Dermis lymphatic vessel endothelial cell (primary cell): ENCODE results near the gene POLRMT. TPM values are rescaled to one million over a fixed set of nuclear protein-coding genes. Genes with fewer than 3 reads are reported as not detected.

Experiments used
- total RNA-seq: library from RNA; depleted of rRNA; stranded (reverse); fragments of >200 nt; gene quantifications from 2 replicates; pipeline ENCODE4 v1.2.1, GENCODE V29; 2014

Gene POLRMT
- total RNA-seq: 17.1 and 22.3 TPM in 2 replicates

GRCh38 chr19:633068-633785 lies at the start of gene POLRMT:
Gene POLRMT (minus strand): TSS chr19:633537. CDS start chr19:633512, 25 bp downstream.

DNA sequence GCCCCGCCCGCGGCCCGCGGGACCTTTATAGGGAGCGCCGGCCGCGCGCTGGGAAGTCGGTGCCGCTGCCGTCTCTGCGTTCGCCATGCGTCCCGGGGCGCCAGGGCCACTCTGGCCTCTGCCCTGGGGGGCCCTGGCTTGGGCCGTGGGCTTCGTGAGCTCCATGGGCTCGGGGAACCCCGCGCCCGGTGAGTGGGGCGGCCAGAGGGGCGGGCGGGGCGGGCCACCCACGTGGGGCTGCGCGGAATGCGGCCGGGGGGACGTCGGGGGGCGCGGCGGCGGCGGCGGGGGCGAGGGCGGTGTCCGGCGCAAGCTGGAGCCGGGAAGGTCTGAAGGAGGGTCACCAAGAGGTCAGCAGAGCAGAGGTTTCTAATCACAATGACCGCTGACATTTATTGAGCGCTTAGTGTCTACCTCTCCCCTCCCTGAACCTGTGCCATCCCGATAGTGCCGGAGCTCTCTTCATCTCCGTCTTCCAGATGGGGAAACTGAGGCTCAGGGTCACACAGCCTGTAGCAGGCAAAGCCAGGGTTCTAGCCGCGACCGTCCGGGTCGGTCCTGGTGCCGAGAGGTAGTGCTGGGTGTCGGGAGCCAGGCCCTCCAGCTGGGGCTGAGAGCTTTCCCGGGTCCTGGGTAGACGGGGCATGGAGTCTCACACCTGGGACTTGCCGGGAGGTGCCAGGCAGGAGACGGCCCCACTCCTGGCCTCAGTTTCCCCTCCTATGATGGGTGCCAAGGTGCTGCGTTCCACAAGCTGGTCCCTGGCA lies 43.2 kb upstream of the POLRMT start, which contains the start of gene FSTL3:
TSS of gene FSTL3 (plus strand) at position 54 of the 767 bp plus-strand sequence. CDS start at position 86, 32 bp downstream.

GRCh38 chr19:662962-663681 lies 29.8 kb upstream of the POLRMT start, which contains the start of gene RNF126:
Gene RNF126 (minus strand): TSS chr19:663214. CDS start chr19:663121, 93 bp downstream.

DNA sequence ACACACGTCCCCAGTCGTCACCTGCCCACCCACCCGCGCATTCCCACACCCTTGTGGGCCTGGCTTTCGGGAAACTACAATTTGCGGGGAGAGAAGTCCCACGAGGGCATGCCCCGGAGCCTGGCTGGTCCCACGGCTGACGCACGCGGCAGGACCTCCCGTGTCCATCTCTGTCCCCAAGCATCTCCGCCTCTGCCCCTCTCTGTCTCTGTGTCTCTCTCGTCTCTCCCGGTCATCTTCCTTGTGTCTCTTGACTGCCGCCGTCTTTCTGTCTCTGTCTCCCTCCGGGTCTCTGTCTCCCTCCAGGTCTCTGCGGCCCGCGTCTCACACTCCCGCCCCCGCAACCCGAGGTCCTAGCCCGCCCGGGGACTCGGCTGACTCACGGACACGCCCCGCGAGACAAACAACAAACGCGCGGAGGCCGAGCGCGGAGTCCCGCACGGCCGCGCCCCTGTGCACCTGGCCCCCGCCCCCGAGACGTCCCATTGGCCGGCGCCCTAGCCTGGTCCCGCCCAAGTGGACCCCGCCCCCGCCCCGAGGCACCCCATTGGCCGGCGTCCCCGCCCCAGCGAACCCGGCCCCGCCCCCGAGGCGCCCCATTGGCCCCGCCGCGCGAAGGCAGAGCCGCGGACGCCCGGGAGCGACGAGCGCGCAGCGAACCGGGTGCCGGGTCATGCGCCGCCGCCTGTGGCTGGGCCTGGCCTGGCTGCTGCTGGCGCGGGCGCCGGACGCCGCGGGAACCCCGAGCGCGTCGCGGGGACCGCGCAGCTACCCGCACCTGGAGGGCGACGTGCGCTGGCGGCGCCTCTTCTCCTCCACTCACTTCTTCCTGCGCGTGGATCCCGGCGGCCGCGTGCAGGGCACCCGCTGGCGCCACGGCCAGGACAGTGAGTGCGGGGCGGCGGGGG lies 6.2 kb upstream of the POLRMT start, which contains the start of gene FGF22:
TSS of gene FGF22 (plus strand) at position 627 of the 908 bp plus-strand sequence. CDS start at position 674, 47 bp downstream.

DNA sequence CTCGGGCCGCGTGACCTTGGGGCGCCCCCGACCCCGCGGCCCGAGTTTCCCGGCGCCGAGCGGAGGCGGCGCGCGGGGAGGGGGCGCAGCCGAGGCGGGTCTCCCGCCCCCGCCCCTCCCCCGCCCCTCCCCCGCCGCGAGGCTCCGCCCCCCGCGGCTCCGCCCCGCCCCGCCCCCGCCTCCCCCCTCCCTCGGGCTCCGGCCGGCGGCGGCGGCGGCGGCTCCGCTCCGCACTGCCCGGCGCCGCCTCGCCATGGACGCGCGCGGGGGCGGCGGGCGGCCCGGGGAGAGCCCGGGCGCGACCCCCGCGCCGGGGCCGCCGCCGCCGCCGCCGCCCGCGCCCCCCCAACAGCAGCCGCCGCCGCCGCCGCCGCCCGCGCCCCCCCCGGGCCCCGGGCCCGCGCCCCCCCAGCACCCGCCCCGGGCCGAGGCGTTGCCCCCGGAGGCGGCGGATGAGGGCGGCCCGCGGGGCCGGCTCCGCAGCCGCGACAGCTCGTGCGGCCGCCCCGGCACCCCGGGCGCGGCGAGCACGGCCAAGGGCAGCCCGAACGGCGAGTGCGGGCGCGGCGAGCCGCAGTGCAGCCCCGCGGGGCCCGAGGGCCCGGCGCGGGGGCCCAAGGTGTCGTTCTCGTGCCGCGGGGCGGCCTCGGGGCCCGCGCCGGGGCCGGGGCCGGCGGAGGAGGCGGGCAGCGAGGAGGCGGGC lies 43.5 kb downstream of the POLRMT start, which contains the start of gene HCN2:
TSS of gene HCN2 (plus strand) at position 189 of the 703 bp plus-strand sequence. CDS start at position 254, 65 bp downstream.

GRCh38 chr19:572140-572742 lies 61.1 kb downstream of the POLRMT start, which contains the start of gene BSG:
Gene BSG (plus strand): TSS chr19:572596. CDS start chr19:572635, 39 bp downstream.

Other genes starting within 250 kb of the POLRMT start
- 2.9 and 10.2 TPM in 2 replicates for gene C2CD4C, start 224.4 kb downstream of the POLRMT start, total RNA-seq
- 9.3 and 22.0 TPM in 2 replicates for gene SHC2, start 172.5 kb downstream of the POLRMT start, total RNA-seq
- gene MADCAM1, start 137.1 kb downstream of the POLRMT start, total RNA-seq: not detected in 2 replicates
- 30.7 and 35.0 TPM in 2 replicates for gene TPGS1, start 126.0 kb downstream of the POLRMT start, total RNA-seq
- 72.5 and 76.9 TPM in 2 replicates for gene CDC34, start 101.8 kb downstream of the POLRMT start, total RNA-seq
- gene GZMM, start 89.5 kb downstream of the POLRMT start, total RNA-seq: not detected in 2 replicates
- gene BSG, start 60.9 kb downstream of the POLRMT start, total RNA-seq: 212 and 215 TPM in 2 replicates
- gene HCN2, start 43.7 kb downstream of the POLRMT start, total RNA-seq: 0.43 and 0.65 TPM in 2 replicates
- gene FGF22, start 6.3 kb upstream of the POLRMT start, total RNA-seq: 0.09 and 0.11 TPM in 2 replicates
- gene RNF126, start 29.7 kb upstream of the POLRMT start, total RNA-seq: 14.2 and 25.0 TPM in 2 replicates
- gene FSTL3, start 42.9 kb upstream of the POLRMT start, total RNA-seq: 3.4 and 5.9 TPM in 2 replicates
- gene PRSS57, start 61.9 kb upstream of the POLRMT start, total RNA-seq: not detected in 2 replicates
- gene PALM, start 75.4 kb upstream of the POLRMT start, total RNA-seq: 28.6 and 34.0 TPM in 2 replicates
- under 0.01 TPM in 1 of 2 replicates, not detected in the other for gene MISP, start 117.6 kb upstream of the POLRMT start, total RNA-seq
- gene PTBP1, start 163.9 kb upstream of the POLRMT start, total RNA-seq: 118 and 139 TPM in 2 replicates
- gene PLPPR3, start 188.4 kb upstream of the POLRMT start, total RNA-seq: under 0.01 TPM in 2 replicates
- not detected in 2 replicates for gene AZU1, start 194.3 kb upstream of the POLRMT start, total RNA-seq
- gene PRTN3, start 207.5 kb upstream of the POLRMT start, total RNA-seq: not detected in 2 replicates
- not detected in 2 replicates for gene ELANE, start 218.8 kb upstream of the POLRMT start, total RNA-seq
- 0.52 and 0.54 TPM in 2 replicates for gene CFD, start 226.1 kb upstream of the POLRMT start, total RNA-seq